Measurements from ENCODE around the gene GPRC5C.
"Not testable (repeated sequence)": the region's sequence is repeated elsewhere in the genome, so short reads cannot be mapped to it uniquely, and the experiment has no call there.

Gene GPRC5C

GRCh38 chr17:74394977-74395376, 36.9 kb upstream of the GPRC5C start:
- H3K4me3 ChIP-seq (ENCODE audit: low read depth, low read length): no peak overlapping the region
- DNase-seq (ENCODE audit: low read depth): no peak
- TF ChIP-seq CTCF (IDR thresholded peaks at IDR 0.05; ENCODE audit: control insufficient read depth, extremely low read depth, insufficient read depth): no peak

DNA sequence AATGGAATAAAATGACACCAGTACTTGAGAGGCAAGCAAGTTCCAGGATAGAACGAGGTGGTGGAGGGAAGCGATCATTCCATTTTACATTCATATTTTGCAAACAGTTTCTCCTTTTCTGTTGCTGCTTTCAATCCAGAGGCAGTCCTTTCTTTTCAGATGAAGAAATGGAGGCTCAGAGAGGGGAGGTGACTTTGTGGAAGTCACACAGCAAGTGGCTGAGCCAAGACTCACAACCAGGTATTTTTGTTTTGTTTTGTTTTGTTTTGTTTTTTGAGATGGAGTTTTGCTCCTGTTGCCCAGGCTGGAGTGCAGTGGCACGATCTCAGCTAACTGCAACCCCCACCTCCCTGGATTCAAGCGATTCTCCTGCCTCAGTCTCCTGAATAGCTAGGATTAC, 35.3 kb upstream of the GPRC5C start:
- TF ChIP-seq CTCF (IDR thresholded peaks at IDR 0.05; ENCODE audit: control insufficient read depth, extremely low read depth, insufficient read depth): no peak
- H3K4me3 ChIP-seq (ENCODE audit: low read depth, low read length): no peak overlapping the region
- no peak for DNase-seq (ENCODE audit: low read depth)

DNA sequence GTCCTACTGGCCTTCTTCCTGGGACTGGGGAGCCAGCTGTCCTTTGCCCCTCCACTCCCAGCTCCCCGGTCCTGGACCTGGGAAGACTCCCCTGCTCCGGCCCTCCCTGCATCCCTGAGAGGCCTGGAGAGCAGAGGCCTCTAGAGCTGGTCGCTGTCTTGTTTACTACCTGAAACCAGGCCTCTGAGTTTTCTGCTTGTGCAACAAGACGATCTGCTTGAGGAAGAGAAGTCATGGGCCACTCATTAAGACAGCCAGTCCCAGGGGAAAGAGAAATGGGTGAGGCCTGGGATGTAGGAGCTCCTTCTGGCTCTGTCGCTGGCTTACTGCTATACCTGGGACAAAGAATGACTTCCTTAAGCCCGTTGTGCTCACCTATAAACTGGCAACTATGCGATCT, 29.8 kb upstream of the GPRC5C start:
- no peak overlapping the region for H3K4me3 ChIP-seq (ENCODE audit: low read depth, low read length)
- TF ChIP-seq CTCF (IDR thresholded peaks at IDR 0.05; ENCODE audit: control insufficient read depth, extremely low read depth, insufficient read depth): no peak
- no peak for DNase-seq (ENCODE audit: low read depth)

DNA sequence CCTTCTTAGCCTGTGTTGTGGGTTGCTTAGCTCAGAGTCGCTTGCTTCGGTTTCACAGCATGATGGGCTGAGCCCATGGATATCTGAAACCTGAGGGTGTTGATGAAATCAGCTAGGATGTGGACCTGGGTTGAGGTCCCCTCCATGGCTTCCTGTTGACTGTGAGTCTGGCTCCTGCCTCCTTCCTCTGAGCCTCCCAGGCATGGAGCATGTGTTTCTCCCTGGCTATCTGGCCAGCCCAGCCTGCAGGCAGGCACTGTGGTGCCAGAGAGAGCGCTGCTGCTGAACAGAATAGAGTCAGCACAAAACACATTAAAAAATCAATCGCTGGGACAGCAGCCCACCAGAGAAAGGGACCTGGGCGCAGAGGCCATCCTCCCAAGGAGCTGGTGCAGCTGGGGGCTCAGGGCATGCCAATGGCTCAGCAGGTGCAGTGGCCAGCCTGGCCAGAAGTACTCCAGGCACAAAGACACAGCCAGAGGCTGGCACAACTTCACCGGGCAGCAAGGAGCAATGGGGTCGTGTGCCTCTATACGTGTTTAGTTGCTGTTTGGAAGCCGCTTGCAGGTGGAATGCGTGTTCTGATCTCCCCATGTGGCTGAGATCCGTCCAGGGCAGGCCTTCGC, 28.3 kb upstream of the GPRC5C start:
- TF ChIP-seq CTCF (IDR thresholded peaks at IDR 0.05; ENCODE audit: control insufficient read depth, extremely low read depth, insufficient read depth): no peak
- no peak overlapping the region for H3K4me3 ChIP-seq (ENCODE audit: low read depth, low read length)

DNA sequence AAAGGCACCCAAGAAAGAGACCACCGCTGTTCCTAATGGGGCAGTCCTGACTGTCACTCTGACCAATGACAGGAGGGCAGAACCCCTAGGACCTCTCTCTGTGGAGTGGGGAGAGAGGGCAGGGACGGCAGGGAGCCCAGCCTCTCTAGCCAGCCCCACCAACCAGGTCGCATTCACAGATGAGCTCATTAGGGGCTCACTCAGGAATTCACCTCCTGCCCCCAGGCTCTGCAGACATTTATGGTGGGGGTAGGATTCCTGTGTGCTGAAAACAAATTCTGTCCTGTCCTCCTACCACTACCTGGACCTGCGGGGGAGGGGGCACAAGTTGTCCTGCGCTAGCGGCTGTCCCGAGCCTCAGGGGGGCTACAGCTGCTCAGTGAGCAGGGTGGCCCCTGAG, 27.7 kb upstream of the GPRC5C start:
- no peak for TF ChIP-seq CTCF (IDR thresholded peaks at IDR 0.05; ENCODE audit: control insufficient read depth, extremely low read depth, insufficient read depth)
- no peak overlapping the region for H3K4me3 ChIP-seq (ENCODE audit: low read depth, low read length)
- no peak for DNase-seq (ENCODE audit: low read depth)

More for the DNA sequence above, 28.3 kb upstream of the GPRC5C start:
- DNase-seq (ENCODE audit: low read depth): no peak

GRCh38 chr17:74404789-74405188, 27.1 kb upstream of the GPRC5C start:
- no peak overlapping the region for H3K4me3 ChIP-seq (ENCODE audit: low read depth, low read length)

GRCh38 chr17:74405311-74405710, 26.6 kb upstream of the GPRC5C start:
- not testable (repeated sequence) for DNase-seq (ENCODE audit: low read depth); H3K4me3 ChIP-seq (ENCODE audit: low read depth, low read length)

More at GRCh38 chr17:74404789-74405188, 27.1 kb upstream of the GPRC5C start:
- DNase-seq (ENCODE audit: low read depth): peak; percentile 18
- TF ChIP-seq CTCF (IDR thresholded peaks at IDR 0.05; ENCODE audit: control insufficient read depth, extremely low read depth, insufficient read depth): no peak

Measured in LNCaP clone FGC (cell line).